ENCODE measurements around the gene NRSN2.

Gene NRSN2

DNA sequence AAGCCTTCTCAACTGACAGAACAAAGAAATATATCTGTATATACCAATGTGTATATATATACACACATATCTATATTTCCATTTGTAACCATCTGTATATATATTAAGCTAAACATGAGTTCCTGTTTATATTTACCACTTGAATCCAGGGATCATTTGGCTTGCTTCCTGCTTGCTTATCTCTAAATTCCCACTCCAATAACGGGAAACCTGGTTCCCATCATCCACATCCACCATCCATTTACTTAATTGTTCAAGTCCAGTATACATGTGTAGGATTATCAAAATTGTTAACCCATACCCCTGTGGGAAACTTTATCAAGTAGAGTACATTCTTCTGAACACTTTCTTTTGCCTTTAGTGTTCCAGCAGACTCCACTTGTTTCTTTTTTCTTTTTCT lies 34.0 kb upstream of the NRSN2 start:
- no peak for TF ChIP-seq FOXM1 (IDR thresholded peaks at IDR 0.05; ENCODE audit: borderline replicate concordance, low read depth)
- no peak for TF ChIP-seq EGR1 (IDR thresholded peaks at IDR 0.05)
- no peak for TF ChIP-seq NFIC (IDR thresholded peaks at IDR 0.05)
- TF ChIP-seq, protein P1, sequence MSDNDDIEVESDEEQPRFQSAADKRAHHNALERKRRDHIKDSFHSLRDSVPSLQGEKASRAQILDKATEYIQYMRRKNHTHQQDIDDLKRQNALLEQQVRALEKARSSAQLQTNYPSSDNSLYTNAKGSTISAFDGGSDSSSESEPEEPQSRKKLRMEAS (IDR thresholded peaks at IDR 0.05): no peak
- TF ChIP-seq CEBPB (IDR thresholded peaks at IDR 0.05): no peak
- no peak for TF ChIP-seq RAD21 (IDR thresholded peaks at IDR 0.05; ENCODE audit: low read depth)
- no peak for TF ChIP-seq TAF1 (IDR thresholded peaks at IDR 0.05; ENCODE audit: low read depth)

DNA sequence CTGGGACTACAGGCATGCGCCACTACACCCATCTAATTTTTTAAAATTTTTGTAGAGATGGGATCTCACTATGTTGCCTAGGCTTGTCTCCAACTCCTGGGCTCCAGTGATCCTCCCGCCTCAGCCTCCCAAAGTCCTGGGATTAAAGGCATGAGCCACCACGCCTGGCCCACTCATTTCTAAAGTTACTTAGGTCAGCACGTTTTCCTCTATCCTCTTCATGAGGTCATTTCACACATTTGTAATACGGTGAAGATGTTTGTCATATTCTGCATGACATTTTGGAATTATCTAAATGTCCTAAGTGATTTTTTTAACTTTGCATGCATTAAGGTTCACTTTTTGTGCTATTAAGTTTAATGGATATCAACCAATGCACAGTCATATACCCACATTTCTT lies 33.5 kb upstream of the NRSN2 start:
- TF ChIP-seq RAD21 (IDR thresholded peaks at IDR 0.05; ENCODE audit: low read depth) (no peak), FOXM1 (IDR thresholded peaks at IDR 0.05; ENCODE audit: borderline replicate concordance, low read depth) (no peak), ZBTB7A (IDR thresholded peaks at IDR 0.05; ENCODE audit: low read depth) (no peak), CEBPB (IDR thresholded peaks at IDR 0.05) (no peak), TCF12 (IDR thresholded peaks at IDR 0.05; ENCODE audit: low read depth) (no peak), EGR1 (IDR thresholded peaks at IDR 0.05) (no peak), NFIC (IDR thresholded peaks at IDR 0.05) (no peak), YY1 (IDR thresholded peaks at IDR 0.05; ENCODE audit: low read depth) (no peak), TAF1 (IDR thresholded peaks at IDR 0.05; ENCODE audit: low read depth) (no peak), CREB1 (IDR thresholded peaks at IDR 0.05; ENCODE audit: low read depth) (no peak), TEAD4 (IDR thresholded peaks at IDR 0.05) (no peak), EP300 (IDR thresholded peaks at IDR 0.05; ENCODE audit: borderline replicate concordance) (no peak)
- TF ChIP-seq, protein P2, sequence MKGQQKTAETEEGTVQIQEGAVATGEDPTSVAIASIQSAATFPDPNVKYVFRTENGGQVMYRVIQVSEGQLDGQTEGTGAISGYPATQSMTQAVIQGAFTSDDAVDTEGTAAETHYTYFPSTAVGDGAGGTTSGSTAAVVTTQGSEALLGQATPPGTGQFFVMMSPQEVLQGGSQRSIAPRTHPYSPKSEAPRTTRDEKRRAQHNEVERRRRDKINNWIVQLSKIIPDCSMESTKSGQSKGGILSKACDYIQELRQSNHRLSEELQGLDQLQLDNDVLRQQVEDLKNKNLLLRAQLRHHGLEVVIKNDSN (IDR thresholded peaks at IDR 0.05): no peak
- TF ChIP-seq, protein P3, sequence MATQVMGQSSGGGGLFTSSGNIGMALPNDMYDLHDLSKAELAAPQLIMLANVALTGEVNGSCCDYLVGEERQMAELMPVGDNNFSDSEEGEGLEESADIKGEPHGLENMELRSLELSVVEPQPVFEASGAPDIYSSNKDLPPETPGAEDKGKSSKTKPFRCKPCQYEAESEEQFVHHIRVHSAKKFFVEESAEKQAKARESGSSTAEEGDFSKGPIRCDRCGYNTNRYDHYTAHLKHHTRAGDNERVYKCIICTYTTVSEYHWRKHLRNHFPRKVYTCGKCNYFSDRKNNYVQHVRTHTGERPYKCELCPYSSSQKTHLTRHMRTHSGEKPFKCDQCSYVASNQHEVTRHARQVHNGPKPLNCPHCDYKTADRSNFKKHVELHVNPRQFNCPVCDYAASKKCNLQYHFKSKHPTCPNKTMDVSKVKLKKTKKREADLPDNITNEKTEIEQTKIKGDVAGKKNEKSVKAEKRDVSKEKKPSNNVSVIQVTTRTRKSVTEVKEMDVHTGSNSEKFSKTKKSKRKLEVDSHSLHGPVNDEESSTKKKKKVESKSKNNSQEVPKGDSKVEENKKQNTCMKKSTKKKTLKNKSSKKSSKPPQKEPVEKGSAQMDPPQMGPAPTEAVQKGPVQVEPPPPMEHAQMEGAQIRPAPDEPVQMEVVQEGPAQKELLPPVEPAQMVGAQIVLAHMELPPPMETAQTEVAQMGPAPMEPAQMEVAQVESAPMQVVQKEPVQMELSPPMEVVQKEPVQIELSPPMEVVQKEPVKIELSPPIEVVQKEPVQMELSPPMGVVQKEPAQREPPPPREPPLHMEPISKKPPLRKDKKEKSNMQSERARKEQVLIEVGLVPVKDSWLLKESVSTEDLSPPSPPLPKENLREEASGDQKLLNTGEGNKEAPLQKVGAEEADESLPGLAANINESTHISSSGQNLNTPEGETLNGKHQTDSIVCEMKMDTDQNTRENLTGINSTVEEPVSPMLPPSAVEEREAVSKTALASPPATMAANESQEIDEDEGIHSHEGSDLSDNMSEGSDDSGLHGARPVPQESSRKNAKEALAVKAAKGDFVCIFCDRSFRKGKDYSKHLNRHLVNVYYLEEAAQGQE (IDR thresholded peaks at IDR 0.05; ENCODE audit: low read depth): no peak
- TF ChIP-seq, protein P1 (IDR thresholded peaks at IDR 0.05): no peak

DNA sequence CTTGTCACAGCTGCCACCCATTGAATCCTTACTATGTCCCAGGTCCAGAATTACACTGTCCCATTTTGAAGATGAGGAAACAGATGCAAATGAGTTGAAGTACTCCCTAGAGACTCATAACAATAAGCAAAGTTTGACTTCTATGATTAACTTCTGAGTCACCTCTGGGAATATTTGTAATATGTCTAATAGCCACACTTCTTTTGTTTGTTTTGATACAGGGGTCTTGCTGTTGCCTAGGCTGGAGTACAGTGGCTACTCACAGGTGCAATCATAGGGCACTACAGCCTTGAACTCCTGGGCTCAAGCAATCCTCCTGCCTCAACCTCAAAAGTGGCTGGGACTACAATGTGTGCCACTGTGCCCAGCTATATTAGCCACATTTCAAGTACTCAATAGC lies 33.0 kb upstream of the NRSN2 start:
- TF ChIP-seq, protein P1 (IDR thresholded peaks at IDR 0.05): no peak

DNA sequence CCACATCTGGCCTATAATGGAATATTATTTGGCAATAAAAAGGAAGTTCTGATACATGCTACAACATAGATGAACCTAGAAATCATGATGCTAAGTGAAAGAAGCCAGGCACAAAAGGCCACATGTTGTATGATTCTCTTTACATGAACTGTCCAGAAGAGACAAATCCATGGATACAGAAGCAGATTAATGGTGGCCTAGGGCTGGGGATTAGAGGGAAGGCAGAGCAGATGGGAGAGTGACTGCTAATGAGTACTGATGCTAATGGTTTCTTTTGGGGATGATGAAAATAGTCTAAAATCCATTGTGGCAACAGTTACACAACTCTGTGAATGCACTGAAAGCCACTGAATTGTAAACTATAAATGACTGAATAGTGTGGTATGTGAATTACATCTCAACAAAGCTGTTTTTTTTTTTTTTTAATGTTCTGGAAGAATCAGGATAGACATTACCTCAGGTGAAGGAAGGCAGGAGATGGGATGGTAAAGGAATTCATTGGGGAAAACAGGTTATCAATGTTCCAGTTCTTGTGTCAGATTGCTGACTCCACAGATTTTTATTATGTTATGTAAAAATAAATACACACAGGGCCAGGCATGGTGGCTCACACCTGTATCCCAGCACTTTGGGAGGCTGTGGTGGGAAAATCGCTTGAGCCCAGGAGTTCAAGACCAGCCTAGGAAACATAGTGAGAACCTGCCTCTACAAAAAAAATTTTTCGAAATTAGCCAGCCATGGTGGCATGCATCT lies 30.4 kb upstream of the NRSN2 start:
- no peak for TF ChIP-seq EP300 (IDR thresholded peaks at IDR 0.05; ENCODE audit: borderline replicate concordance)
- TF ChIP-seq EGR1 (IDR thresholded peaks at IDR 0.05): no peak
- TF ChIP-seq, protein P2 (IDR thresholded peaks at IDR 0.05): no peak
- TF ChIP-seq, protein P1 (IDR thresholded peaks at IDR 0.05): no peak
- no peak for TF ChIP-seq TCF12 (IDR thresholded peaks at IDR 0.05; ENCODE audit: low read depth)
- TF ChIP-seq CEBPB (IDR thresholded peaks at IDR 0.05): no peak
- TF ChIP-seq TAF1 (IDR thresholded peaks at IDR 0.05; ENCODE audit: low read depth): no peak
- TF ChIP-seq, protein P3 (IDR thresholded peaks at IDR 0.05; ENCODE audit: low read depth): no peak
- no peak for TF ChIP-seq TEAD4 (IDR thresholded peaks at IDR 0.05)
- TF ChIP-seq ZBTB7A (IDR thresholded peaks at IDR 0.05; ENCODE audit: low read depth): no peak
- no peak for TF ChIP-seq FOXM1 (IDR thresholded peaks at IDR 0.05; ENCODE audit: borderline replicate concordance, low read depth)
- no peak for TF ChIP-seq RAD21 (IDR thresholded peaks at IDR 0.05; ENCODE audit: low read depth)

DNA sequence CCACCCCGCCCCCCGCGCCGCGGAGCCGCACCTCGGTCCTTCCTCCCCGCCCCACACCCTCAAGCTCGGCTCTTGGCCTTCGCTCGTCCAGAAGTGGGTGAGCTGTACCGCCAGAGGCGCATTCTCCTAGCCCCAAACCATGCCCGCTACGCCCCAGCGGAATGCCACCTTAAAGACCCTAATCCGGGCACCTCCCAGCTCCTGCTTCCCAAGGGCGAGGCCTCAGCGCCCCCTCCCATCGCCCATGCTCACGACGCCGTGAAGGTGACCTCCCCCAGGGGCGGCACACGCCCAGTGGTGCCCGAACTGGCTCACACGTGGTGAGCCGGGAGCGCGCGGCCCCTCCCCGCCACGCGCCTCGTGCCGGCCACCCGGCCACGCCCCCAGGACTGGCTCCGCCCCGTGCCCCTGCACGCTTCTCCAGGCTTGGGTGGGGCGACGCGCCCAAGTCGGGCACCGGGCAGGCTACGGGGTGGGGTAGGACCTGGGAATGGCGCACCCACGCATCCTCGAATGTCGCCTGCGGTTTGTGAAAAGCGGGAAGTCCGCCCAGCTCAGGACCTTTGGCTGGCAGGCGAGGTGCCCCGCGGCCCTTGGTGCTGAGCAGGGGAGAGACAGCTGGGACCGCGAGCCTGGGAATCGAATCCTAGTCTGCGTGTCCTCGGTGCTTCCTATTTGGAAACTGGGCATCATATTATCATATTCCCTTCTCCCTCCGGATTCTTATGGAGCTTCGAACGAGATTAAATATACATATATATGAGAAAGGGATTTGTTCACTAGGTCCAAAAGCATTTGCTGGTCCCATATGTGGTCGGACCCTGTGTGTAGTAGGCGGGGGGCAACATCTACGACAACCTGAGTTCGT lies 22.5 kb upstream of the NRSN2 start:
- TF ChIP-seq TEAD4 (IDR thresholded peaks at IDR 0.05) (peak; percentile 45), EGR1 (IDR thresholded peaks at IDR 0.05) (peak; percentile 85), CREB1 (IDR thresholded peaks at IDR 0.05; ENCODE audit: low read depth) (no peak), RAD21 (IDR thresholded peaks at IDR 0.05; ENCODE audit: low read depth) (no peak), ZBTB7A (IDR thresholded peaks at IDR 0.05; ENCODE audit: low read depth) (peak; percentile 85), TAF1 (IDR thresholded peaks at IDR 0.05; ENCODE audit: low read depth) (peak; percentile 23; the same call in 1 of the 2 replicates), CEBPB (IDR thresholded peaks at IDR 0.05) (no peak), NFIC (IDR thresholded peaks at IDR 0.05) (no peak), TCF12 (IDR thresholded peaks at IDR 0.05; ENCODE audit: low read depth) (peak; percentile 68), EP300 (IDR thresholded peaks at IDR 0.05; ENCODE audit: borderline replicate concordance) (peak; percentile 11; the same call in 1 of the 2 replicates), FOXM1 (IDR thresholded peaks at IDR 0.05; ENCODE audit: borderline replicate concordance, low read depth) (no peak)
- TF ChIP-seq, protein P1 (IDR thresholded peaks at IDR 0.05): peak; percentile 97
- TF ChIP-seq, protein P3 (IDR thresholded peaks at IDR 0.05; ENCODE audit: low read depth): no peak
- TF ChIP-seq, protein P2 (IDR thresholded peaks at IDR 0.05): peak; percentile 83

Data from Ishikawa (cell line).